Measurements from ENCODE around the gene VPS54.

Gene VPS54, protein sequence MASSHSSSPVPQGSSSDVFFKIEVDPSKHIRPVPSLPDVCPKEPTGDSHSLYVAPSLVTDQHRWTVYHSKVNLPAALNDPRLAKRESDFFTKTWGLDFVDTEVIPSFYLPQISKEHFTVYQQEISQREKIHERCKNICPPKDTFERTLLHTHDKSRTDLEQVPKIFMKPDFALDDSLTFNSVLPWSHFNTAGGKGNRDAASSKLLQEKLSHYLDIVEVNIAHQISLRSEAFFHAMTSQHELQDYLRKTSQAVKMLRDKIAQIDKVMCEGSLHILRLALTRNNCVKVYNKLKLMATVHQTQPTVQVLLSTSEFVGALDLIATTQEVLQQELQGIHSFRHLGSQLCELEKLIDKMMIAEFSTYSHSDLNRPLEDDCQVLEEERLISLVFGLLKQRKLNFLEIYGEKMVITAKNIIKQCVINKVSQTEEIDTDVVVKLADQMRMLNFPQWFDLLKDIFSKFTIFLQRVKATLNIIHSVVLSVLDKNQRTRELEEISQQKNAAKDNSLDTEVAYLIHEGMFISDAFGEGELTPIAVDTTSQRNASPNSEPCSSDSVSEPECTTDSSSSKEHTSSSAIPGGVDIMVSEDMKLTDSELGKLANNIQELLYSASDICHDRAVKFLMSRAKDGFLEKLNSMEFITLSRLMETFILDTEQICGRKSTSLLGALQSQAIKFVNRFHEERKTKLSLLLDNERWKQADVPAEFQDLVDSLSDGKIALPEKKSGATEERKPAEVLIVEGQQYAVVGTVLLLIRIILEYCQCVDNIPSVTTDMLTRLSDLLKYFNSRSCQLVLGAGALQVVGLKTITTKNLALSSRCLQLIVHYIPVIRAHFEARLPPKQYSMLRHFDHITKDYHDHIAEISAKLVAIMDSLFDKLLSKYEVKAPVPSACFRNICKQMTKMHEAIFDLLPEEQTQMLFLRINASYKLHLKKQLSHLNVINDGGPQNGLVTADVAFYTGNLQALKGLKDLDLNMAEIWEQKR

DNA sequence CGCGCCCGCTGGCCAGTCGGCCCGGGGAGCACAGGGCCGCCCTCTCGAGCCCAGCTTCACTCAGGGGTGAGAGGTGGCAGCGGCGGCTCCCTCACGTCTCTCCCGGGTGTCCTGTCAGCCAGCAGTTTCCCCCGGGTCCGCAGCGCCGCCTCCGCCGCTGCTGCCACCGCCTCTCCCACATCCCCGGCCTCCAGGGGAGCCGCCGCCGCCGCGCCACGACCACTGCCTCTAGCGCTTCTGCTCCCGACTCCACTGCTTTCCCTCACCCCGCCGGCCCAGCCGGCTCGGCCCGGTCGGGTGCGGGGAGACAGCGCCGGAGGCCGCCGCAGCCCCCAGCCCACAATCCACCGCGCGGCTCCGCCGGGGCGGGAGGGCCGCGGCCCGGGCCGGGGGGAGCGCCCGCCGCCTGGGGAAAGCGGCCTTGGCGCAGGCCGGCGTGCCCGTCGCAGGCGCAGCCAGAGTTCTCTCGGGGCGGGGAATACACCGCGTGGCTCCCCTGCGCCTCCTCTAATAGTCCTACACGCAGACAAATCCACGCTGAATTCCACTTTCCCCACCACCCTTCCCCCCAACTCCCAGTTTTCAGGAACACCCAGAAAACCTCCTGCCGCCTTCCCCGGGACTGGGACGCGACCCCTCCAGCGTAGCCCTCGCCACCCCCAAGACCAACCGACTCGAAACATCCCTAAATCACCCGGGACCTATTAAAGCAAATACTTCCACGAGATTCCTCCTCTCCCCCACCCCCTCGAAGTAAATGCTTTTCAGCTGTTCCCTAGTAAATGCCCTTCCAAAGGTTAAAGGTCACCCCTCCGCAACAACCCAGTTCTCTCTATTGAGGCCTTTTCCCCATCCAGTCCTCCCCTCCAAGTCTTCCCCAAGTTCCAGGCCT is at the start of gene VPS54:
TSS of gene VPS54 (minus strand) at position 346 of the 892 bp plus-strand sequence. CDS start 35,429 bp downstream, outside the sequence.
- DNase-seq, result peak; percentile 71

DNA sequence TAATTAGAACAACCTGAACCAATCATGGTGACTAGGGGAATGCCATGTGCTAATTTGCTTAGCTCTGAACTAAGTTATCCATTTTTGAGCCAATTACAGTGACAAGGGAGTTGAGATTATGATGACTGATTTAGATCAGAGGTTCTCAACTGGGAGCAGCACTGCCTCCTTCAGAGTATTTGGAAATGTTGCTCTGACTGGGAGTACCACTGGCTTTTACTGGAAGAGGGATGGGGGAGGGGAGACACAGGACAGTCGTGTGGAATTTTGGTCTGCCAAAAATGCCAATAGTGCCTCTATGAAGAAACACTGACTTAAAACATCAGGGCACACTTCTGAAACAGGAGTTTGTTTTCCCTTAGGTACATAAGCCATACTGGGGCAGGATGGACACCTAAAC is 48.1 kb upstream of the VPS54 start:
- DNase-seq, result no peak

DNA sequence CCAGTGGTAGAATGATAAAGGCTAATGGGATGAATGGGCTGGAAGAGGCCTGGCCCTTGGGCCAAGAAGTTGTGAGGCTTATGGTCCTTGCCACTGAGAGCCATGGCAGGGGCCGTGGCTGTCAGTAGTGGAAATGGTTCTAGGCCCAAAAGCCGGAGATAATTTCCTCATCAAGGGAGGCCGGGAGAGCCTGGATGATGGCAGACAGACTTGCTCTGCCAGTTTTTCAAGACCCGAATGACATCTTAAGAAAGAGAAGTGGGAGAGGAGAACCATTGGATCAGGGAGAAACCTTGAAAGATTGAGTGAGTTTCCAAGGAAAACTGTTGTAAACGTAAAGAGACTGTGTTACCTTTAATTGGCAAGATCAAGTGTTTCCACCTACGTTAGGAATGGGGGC is 46.3 kb upstream of the VPS54 start:
- no peak for DNase-seq

DNA sequence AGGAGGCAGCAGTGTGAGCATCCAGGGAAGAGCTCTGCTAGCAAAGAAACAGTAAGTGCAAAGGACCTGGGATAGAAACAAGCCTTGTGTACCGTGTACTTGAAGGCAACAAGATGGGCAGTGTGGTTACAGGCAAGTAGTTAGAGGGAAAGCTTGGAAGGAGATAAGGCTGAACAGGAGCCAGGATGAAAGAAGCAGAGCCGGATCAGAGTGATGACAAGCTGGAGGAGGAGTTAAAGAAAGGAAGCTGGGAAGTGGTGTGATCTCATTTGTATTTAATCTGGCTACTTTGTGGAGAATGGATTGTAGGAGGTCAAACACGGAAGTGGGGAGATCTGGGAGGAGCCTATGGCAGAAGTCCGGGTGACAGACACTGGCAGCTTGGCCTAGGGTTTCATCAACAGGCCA is 44.7 kb upstream of the VPS54 start:
- DNase-seq, result no peak

DNA sequence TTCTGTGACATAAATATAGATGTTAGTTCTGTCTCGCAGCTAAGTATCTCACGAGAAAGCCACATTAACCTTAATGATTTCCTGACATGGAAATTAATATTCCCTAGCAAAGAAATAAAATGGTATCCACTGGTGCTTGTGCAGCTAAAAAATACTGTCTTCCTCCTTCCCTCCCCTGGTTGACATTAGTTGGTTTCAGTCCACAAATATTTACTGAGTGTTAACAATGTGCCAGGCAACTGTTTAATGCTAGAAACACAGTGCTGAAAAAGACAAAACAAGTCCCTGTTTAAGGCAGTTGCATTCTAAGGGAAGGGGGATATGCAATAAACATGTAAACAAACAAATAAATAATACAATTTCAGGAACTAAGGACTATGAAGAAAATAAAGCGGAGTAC is 44.2 kb upstream of the VPS54 start:
- DNase-seq, result no peak

DNA sequence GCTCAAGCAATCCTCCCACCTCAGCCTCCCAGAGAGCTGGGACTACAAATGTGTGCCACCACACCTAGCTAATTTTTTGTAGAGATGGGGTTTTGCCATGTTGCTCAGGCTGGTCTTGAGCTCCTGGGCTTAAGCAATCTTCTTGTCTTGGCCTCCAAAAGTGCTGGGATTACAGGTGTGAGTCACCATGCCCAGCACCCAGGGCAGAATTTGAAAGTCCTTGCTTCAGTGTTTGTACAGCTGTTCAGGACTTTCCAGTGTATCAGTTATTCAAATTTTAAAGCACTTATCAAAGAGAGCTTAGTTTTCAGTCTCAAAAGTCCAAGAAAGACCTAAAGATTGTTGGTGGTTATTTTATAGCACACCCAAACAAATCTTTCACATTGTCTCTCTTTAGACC is 43.6 kb upstream of the VPS54 start:
- DNase-seq, result peak; percentile 13

DNA sequence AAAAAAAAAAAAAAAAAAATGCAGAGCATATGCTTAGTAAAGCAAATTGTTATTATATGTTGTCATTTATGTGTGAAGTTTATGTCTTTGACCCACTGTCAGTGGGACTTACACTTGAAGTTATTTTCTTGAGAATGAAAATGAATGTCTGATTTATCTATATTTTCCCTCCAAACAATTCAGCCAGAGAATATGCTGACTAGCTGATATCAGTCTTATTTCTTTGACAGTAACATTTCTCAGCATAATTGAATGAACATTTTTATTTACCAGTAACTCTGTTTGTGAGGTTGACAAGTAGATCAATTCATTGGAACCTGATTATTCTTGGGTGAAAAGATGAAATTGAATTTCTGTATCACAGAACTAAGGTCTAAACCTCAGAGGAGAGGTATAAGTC is 40.0 kb upstream of the VPS54 start:
- no peak for DNase-seq

DNA sequence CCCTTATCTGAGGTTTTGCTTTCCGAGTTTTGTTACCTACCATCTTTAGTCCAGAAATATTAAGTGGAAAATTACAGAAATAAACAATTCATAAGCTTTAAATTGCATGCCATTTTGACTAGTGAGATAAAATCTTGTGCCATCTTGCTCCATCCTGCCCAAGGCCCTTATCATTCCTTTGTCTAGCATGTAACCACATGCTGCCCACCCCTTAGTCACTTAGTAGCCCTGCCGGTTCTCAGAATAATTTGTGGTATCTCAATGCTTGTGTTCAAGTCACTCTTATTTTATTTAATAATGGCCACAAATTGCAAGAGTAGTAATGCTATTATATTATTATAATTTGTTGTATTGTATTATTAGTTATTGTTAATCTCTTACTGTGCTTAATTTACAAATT is 36.8 kb upstream of the VPS54 start:
- no peak for DNase-seq

DNA sequence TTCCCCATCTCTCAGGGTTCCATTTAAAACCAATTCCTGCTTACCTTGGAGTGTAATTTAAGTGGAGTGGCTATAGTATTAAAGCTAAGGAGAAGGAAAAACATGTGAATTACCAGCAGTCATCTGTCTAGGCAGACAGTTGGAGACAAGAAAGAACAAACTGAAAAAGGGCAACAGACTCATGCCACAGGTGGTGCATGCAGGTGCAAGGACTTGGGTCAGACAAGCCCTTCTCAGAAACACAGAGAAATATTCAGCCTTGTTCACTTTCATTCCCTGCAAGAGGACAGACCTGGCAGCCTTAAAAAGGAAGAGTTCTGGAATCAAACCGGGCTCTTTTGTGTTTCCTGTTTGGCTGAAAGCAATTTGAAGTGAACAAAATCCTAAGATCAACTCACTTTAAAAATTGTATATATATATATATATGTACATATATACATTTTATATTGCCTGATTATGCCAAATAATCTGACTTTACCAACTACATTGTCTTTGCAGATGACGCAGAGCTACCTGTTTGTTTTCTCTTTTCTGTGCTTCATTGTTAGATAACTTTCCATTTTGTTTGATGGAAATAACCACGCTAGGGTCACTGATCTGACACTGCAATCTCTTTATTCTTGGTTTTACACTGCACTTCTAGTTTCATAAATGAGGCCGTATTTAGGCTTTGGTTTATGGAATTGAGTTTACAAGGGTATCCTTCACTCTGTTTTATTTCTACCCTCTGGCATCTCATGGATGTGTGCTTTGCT is 35.1 kb upstream of the VPS54 start:
- DNase-seq, result no peak

DNA sequence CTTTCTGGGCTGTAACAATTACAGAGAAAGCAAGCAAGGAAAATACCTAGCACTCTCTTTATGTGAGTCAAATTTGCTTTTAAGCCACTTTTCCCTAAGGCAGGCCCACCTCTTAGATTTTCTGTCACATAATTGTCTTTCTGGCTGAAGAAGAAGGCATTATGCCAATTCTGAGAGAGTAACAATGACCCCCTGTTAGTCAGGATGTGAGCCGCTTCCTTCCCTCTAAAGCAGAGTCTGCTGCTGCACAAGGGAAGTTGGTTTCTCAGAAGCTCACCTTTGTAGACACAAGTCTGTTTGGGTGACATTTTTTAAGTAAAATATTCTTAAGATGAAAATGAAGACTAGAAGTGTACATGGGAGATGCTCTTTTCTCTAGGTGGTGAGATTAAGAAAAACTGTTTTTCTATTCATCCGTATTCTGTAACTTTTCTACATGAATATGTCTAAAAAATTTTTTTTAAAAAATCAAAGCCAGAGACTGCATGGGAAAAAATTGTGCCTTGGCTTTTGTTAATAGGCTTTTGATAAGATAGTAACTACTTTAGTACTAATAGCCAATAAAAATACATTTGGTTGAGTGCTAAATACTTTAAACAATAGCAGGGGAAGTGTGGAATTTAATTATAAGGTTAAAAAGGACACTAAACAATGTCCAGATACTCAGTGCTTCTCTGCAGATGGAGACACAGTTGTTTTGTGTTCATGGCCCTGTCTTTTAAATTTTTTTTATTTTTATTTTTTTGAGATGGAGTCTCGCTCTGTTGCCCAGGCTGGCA is 33.4 kb upstream of the VPS54 start:
- DNase-seq, result peak; percentile 59

DNA sequence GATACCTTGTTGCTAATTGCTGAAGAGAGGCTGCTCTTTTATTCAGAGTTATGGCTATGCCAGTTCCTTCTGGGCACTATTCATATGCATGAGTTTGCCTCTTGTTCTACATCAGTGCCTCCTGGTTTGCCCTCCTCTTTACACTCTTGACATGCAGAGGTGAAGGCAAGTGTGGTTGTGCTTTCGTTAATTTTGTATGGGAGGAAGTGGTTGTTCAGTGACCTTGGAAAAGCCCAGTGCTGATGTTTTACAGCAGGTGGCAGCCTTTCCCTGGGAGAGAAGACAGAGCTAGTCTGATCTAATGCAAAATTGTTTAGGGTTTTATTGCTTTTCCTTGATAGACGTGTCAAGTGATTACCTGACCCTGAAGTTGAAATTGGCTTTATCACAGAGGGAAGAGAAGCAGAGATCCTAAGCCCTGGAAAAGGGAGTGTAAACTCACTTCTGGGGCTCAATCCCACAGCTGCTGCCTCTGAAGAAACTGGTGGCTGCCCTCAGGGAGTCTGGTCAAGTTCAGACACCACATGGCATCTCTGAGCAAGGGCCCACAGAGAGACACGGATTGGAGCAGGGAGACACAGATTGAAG is 30.5 kb upstream of the VPS54 start:
- peak; percentile 79 for DNase-seq

DNA sequence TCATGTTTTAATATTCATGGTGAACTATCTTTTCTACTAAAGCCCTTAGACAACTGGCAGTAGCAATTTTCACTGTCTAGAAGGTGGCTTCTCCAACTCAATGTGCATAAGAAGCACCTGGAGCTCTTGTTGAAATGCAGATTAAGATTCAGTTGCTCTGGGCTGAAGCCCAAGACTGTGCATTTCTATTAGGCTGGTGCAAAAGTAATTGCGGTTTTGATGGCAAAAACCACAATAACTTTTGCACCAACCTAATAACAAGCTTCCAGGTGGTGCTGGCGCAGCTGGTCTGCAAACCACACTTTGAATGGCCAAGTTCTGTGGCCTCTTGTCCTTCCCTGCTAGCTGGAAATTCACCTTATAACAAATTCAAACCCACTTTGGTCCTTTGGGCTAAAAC is 26.7 kb upstream of the VPS54 start:
- no peak for DNase-seq

DNA sequence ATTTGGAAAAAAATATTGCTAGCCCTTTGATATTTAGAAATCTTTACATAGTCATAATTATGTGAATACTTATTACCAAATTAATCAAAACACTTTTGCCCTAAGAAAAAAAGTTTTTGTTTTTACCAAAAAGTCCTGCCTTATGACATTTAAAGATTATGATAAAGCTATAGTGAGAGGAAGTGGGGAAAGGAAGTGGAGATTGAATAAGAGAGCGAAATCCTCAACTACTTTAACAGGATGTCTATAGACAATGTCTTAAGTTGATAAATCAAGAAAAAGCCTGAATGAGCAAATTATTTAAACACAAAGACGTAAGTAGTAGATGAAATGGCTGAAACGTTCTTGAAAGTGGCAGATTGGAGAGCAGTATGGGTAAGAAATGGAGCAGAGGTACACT is 20.9 kb upstream of the VPS54 start:
- no peak for DNase-seq

DNA sequence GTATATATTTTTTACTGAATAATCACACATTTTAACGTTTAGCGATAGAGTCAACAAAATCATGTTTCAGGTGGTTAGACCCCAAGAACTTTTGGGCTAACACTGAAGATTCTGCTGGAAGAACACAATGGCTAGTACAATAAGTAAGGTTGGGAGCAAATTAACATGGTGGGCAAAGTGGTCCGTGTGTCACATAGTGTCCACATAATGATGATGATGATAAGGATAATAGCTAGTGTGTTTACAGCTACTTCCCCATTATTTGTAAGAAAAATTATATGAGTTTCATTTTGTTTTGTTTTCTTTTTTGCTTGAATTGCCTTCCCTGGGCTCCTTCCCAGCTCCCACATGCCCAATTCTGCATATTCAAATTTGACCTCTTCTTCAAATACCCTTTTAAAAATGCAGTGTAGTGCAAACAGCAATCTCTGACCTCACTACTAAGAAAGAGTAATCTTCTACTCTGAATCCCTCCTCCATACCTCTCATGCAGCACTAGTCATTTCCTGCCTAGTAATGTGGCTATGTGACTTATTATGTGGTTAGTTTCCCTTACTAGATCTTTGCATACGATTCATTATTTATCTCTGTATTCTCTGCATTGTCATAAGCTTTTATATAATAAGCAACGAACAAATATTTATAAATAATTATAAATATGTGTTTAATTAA is 16.9 kb upstream of the VPS54 start:
- DNase-seq, result peak; percentile 39

DNA sequence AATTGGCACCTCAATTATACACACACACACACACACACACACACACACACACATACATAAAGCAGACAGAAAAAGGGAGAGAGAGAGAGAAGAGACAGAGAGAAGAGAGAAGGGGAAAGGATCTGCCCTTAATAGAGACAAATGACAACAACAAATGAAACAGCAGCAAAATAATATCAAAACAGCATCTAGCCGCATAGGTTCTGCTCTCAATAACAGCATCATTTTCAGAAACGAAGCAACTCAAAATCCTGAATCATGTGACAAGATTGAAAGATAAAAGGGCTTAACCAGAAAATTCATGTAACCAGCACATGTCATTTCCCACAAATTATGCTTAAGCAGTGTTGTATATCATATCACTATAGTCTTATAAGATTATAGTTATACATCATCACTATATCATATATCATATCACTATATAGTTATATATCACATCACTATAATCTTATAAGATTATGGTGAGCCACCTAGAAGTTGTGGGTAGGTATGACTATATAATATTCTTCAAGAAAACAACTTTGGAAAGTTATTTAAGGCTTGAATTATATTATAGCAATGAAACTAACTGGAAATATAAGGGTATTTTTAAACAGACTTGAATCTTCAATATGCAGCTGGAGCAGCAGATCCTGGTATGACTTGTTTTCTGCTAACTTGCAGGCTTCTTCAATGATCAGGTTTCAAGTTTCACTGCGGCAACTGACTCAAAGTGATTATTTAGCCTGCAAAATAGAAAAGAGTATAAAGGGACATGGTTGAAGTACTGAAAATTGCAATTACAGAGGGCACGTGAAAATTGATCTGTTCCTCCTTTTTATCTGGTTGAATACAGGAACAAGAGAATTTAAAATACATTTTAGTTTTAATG is 16.1 kb upstream of the VPS54 start:
- DNase-seq, result no peak

DNA sequence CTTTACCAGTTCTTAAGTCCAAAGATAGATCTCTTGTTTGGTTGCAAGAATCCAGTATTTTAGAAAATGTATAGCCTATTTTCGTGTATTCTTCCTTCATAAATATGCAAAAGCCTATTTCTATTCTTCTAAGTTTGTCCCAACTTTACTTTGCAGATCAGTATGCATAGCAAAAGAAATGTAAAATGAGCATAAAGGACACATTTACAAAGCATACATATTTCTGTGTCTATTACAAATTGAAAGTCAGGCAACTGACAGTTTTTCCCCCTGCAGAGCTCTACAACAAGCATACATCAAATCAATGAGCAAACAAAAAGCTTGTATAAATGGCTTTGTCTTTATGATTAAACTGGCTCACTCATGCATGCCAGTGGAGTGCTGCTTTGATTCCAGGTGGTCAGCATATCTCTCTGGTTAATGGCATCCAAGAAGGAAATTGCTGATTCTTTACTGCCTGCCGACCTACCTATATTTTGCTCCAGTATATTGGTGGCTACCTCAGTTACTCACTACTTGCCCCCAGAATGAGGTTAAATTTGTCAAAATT is 10.0 kb upstream of the VPS54 start:
- no peak for DNase-seq

DNA sequence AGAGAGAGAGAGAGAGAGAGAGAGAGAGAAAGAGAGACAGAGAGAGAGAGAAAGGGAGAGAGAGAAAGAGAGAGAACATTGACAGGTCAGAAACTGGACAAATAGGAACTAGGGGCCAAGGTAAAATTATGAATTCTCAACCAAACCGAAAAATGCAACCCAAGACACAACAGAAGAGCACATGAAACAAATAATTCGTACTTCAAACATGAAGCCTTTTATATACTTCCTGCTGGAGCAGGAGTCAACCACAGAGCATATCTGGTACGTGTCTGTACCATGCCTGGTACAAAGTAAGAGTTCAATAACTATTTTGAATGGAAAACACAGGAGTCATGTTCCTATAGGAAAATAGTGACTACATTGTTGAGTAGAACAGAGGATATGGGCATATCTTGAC is 6.5 kb upstream of the VPS54 start:
- DNase-seq, result peak; percentile 21

DNA sequence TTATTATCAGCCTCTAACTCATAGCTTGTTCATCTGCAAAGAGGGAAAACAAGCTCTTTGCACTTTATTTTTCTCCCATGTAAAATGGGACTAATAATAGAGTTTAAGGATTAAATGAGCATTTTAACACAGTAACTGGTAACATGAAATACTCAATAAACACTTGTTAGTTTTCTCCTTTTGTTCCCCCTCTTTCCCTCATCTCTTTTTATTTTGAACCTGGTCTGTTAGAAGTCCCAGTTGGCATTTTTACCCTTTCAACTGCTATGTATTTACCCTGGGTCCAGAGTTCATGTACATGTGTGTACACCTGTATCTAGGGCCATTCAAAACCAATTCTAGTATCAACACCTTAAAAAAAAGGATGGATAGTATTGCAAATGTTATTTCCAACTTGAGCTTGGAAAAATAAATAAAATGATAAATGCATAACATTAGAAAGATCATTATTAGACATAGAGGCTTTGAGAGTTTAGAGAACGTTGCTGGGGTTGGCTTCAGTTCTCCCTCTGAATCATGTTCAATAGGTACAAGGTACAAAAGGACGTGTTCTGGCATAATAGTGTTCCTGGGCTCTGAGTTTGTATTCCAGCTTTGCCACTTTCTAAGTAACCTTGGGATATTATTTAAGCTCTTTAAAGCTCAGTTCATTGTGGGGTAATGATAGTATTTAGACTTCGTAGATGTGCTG is 5.2 kb upstream of the VPS54 start:
- DNase-seq, result no peak
